ENCODE measurements around the gene ERI3.
A peak's percentile ranks its signal among the peaks of the same experiment; 100 is the strongest.
"Not testable (repeated sequence)": the region's sequence is repeated elsewhere in the genome, so short reads cannot be mapped to it uniquely, and the experiment has no call there.

Gene ERI3

GRCh38 chr1:44213222-44214112 is 141.6 kb downstream of the ERI3 start, which contains the start of gene DMAP1:
TSS of gene DMAP1 (plus strand) at chr1:44213471. CDS start at chr1:44213754, 283 bp downstream.
- H3K4me1 ChIP-seq = peaks cover 4% of the 10 kb centered on the region; the same call in 1 of the 2 replicates
- peak within 1 kb of the TSS; percentile 97 for H3K4me3 ChIP-seq
- DNase-seq (ENCODE audit: low spot score in 2 of 2) = peak; percentile 66 to 86
- H3K9me3 ChIP-seq = no peaks in the 10 kb centered on the region
- no peaks in the 10 kb centered on the region for H3K27me3 ChIP-seq (ENCODE audit: low read depth)
- in situ Hi-C loops (cut with MboI; ENCODE audit: low sequenced_read_pairs) = loop anchor here (10.0 kb wide), 1 partner anchor 441 kb away; no protein-coding TSS in a partner anchor
- H3K36me3 ChIP-seq (replicated peaks) = peaks cover 28% of the 10 kb centered on the region

- no peak for DNase-seq (ENCODE audit: low spot score in 2 of 2)
- Histone ChIP-seq H3K36me3 (replicated peaks) (peaks cover 19% of the 10 kb centered on the region), H3K4me3 (peak overlapping the region; percentile 97), H3K27me3 (ENCODE audit: low read depth) (no peaks in the 10 kb centered on the region), H3K9me3 (no peaks in the 10 kb centered on the region), H3K4me1 (peaks cover 4% of the 10 kb centered on the region; the same call in 1 of the 2 replicates)
- in situ Hi-C loops (cut with MboI; ENCODE audit: low sequenced_read_pairs) = loop anchor here (10.0 kb wide), 1 partner anchor 442 kb away; no protein-coding TSS in a partner anchor
Observed at GRCh38 chr1:44212355-44213221, 142.5 kb downstream of the ERI3 start.

- H3K27me3 ChIP-seq (ENCODE audit: low read depth) = no peaks in the 10 kb centered on the region
- H3K4me1 ChIP-seq = peaks cover 4% of the 10 kb centered on the region; the same call in 1 of the 2 replicates
- peaks cover 7% of the 10 kb centered on the region for H3K36me3 ChIP-seq (replicated peaks)
- DNase-seq (ENCODE audit: low spot score in 2 of 2) = no peak
- H3K9me3 ChIP-seq = no peaks in the 10 kb centered on the region
- in situ Hi-C loops (cut with MboI; ENCODE audit: low sequenced_read_pairs) = loop anchor here (10.0 kb wide), 1 partner anchor 444 kb away; no protein-coding TSS in a partner anchor
- no peak overlapping the region for H3K4me3 ChIP-seq
Observed at GRCh38 chr1:44210595-44210994, 144.5 kb downstream of the ERI3 start.

- Histone ChIP-seq H3K27me3 (ENCODE audit: low read depth) (no peaks in the 10 kb centered on the region), H3K4me3 (no peak overlapping the region), H3K4me1 (peaks cover 4% of the 10 kb centered on the region; the same call in 1 of the 2 replicates), H3K36me3 (replicated peaks) (no peaks in the 10 kb centered on the region), H3K9me3 (no peaks in the 10 kb centered on the region)
- in situ Hi-C loops (cut with MboI; ENCODE audit: low sequenced_read_pairs) = no loop called here
- no peak for DNase-seq (ENCODE audit: low spot score in 2 of 2)
Observed at GRCh38 chr1:44208226-44208625, 146.8 kb downstream of the ERI3 start.

- H3K9me3 ChIP-seq; H3K4me1 ChIP-seq; H3K27me3 ChIP-seq (ENCODE audit: low read depth); H3K36me3 ChIP-seq (replicated peaks); DNase-seq (ENCODE audit: low spot score in 2 of 2); H3K4me3 ChIP-seq; in situ Hi-C loops (cut with MboI; ENCODE audit: low sequenced_read_pairs): not testable (repeated sequence)
Observed at GRCh38 chr1:44206545-44206944, 148.5 kb downstream of the ERI3 start.

- Histone ChIP-seq H3K36me3 (replicated peaks) (no peaks in the 10 kb centered on the region), H3K4me1 (no peaks in the 10 kb centered on the region), H3K9me3 (no peaks in the 10 kb centered on the region), H3K27me3 (ENCODE audit: low read depth) (no peaks in the 10 kb centered on the region), H3K4me3 (no peak overlapping the region)
- in situ Hi-C loops (cut with MboI; ENCODE audit: low sequenced_read_pairs) = no loop called here
- no peak for DNase-seq (ENCODE audit: low spot score in 2 of 2)
Observed at GRCh38 chr1:44200336-44200735, 154.7 kb downstream of the ERI3 start.

GRCh38 chr1:44174630-44175029 is 180.4 kb downstream of the ERI3 start:
- Histone ChIP-seq H3K27me3 (ENCODE audit: low read depth) (no peaks in the 10 kb centered on the region), H3K9me3 (peaks cover 3% of the 10 kb centered on the region; the same call in 1 of the 2 replicates), H3K36me3 (replicated peaks) (no peaks in the 10 kb centered on the region), H3K4me3 (no peak overlapping the region), H3K4me1 (peaks cover 9% of the 10 kb centered on the region; the same call in 1 of the 2 replicates)
- in situ Hi-C loops (cut with MboI; ENCODE audit: low sequenced_read_pairs) = no loop called here
- DNase-seq (ENCODE audit: low spot score in 2 of 2) = no peak
